GM12878 (cell line): Measurements from ENCODE around the gene ANP32A. TPM values are rescaled to one million over a fixed set of nuclear protein-coding genes. Genes with fewer than 3 reads are reported as not detected.

Experiments used
- ATAC-seq: fragments of 200-7000 bp; cut with Tn5 transposase; 3 replicates; pipeline ENCODE4 v1.9.1; 2020; ENCODE audit warnings: mild to moderate bottlenecking, moderate library complexity
- BruUV-seq: library from RNA; stranded (reverse); fragments of 400-500 nt; replicated peaks from 2 replicates; lab custom pipeline; 2021; lab: Mats Ljungman, UMichigan
- CTCF ChIA-PET: fragments of 300-600 bp; sonication (Branson Sonifier 250); formaldehyde crosslinking; extraction: SDS; loops from one replicate; lab custom pipeline; 2021; ENCODE audit warnings: inconsistent platforms; lab: Yijun Ruan, JAX
- POLR2A ChIA-PET: fragments of 350-600 bp; formaldehyde crosslinking; extraction: SDS; loops from one replicate; lab custom pipeline; 2021; ENCODE audit warnings: inconsistent platforms; lab: Charles Lee
- RAD21 ChIA-PET: fragments of 300-600 bp; sonication (Branson Sonifier 250); formaldehyde crosslinking; loops from one replicate; lab custom pipeline; 2023; ENCODE audit warnings: antibody characterized with exemption; ENCODE audit not compliant: unreplicated experiment; lab: Charles Lee
- SMC1A ChIA-PET: fragments of 300-600 bp; sonication (Branson Sonifier 250); formaldehyde crosslinking; loops from one replicate; lab custom pipeline; 2023; ENCODE audit not compliant: unreplicated experiment, uncharacterized antibody; lab: Charles Lee
- DNase-seq: peaks from one replicate; pipeline ENCODE4 v3.0.0-alpha.2; 2011; ENCODE audit warnings: low read depth, low spot score
- FAIRE-seq: peaks from 3 replicates; lab custom pipeline; 2011; peaks lifted over from hg19 to GRCh38; lab: Jason Lieb, UNC
- H2AFZ ChIP-seq: 2 replicates; pipeline ENCODE4 v1.6.0; 2011; ENCODE audit warnings: low read depth, low read length, control low read depth; ENCODE audit not compliant: control insufficient read depth
- H3K27ac ChIP-seq: 2 replicates; pipeline ENCODE4 v1.5.1; 2011; ENCODE audit warnings: control low read depth; ENCODE audit not compliant: control insufficient read depth, insufficient read depth
- H3K27me3 ChIP-seq, 2 experiments: replicated peaks in 1 of 2; 2 replicates each; pipeline versions ENCODE4 v1.6.0 to v1.6.1; 2011; ENCODE audit warnings: low read length in 1 of 2; ENCODE audit not compliant: control insufficient read depth in 2 of 2, insufficient read depth in 2 of 2
- H3K36me3 ChIP-seq, 2 experiments: 2 replicates each; pipeline ENCODE4 v1.5.1; 2011; ENCODE audit warnings: low read length in 1 of 2; ENCODE audit not compliant: control insufficient read depth in 2 of 2, insufficient read depth in 2 of 2
- H3K4me1 ChIP-seq: 2 replicates; pipeline ENCODE4 v1.6.1; 2011; ENCODE audit warnings: mild to moderate bottlenecking, low read length, moderate library complexity, mixed read lengths; ENCODE audit not compliant: control insufficient read depth, insufficient read depth
- H3K4me2 ChIP-seq: 2 replicates; pipeline ENCODE4 v1.6.0; 2011; ENCODE audit warnings: control low read depth; ENCODE audit not compliant: control insufficient read depth, insufficient read depth
- H3K4me3 ChIP-seq: fragments of 200-600 bp; sonication (generic); 2 replicates; pipeline ENCODE4 v1.5.1; 2016
- H3K79me2 ChIP-seq: 2 replicates; pipeline ENCODE4 v1.6.0; 2011; ENCODE audit warnings: low read length; ENCODE audit not compliant: control insufficient read depth, insufficient read depth
- H3K9ac ChIP-seq: 2 replicates; pipeline ENCODE4 v1.8.0; 2011; ENCODE audit warnings: low read length, control low read depth, mixed read lengths; ENCODE audit not compliant: control insufficient read depth, insufficient read depth
- H3K9me3 ChIP-seq: replicated peaks from 3 replicates; pipeline ENCODE4 v1.5.1; 2011; ENCODE audit warnings: mild to moderate bottlenecking, low read length; ENCODE audit not compliant: control insufficient read depth, insufficient read depth
- H4K20me1 ChIP-seq: 2 replicates; pipeline ENCODE4 v1.6.0; 2011; ENCODE audit not compliant: control insufficient read depth, insufficient read depth
- ASH2L ChIP-seq: fragments of 300-600, 200-600 bp; sonication (generic); IDR thresholded peaks from 2 replicates; pipeline ENCODE4 v1.6.1; 2017; ENCODE audit warnings: low read depth, mild to moderate bottlenecking, borderline replicate concordance
- BCL11A ChIP-seq: IDR thresholded peaks from 2 replicates; pipeline ENCODE4 v1.6.1; 2011; ENCODE audit warnings: low read depth, low read length
- CHD1 ChIP-seq: IDR thresholded peaks from 2 replicates; pipeline ENCODE4 v1.6.1; 2012; ENCODE audit warnings: low read depth, low read length, improper control_type of control experiment
- FOS ChIP-seq: IDR thresholded peaks from 3 replicates; pipeline ENCODE4 v1.6.1; 2011; ENCODE audit warnings: borderline replicate concordance; ENCODE audit not compliant: insufficient read length; ENCODE audit errors: extremely low read depth
- NFIC ChIP-seq: IDR thresholded peaks from 2 replicates; pipeline ENCODE4 v1.6.1; 2012; ENCODE audit warnings: low read depth, mild to moderate bottlenecking, inconsistent platforms, low read length, moderate library complexity
- NFXL1 ChIP-seq: fragments of 450-650 bp; IDR thresholded peaks from 2 replicates; pipeline ENCODE4 v1.6.1; 2017; ENCODE audit warnings: antibody characterized with exemption, mild to moderate bottlenecking, borderline replicate concordance
- PAX5 ChIP-seq: IDR thresholded peaks from 2 replicates; pipeline ENCODE4 v1.6.1; 2011; ENCODE audit warnings: low read depth, low read length, borderline replicate concordance
- SRF ChIP-seq, 2 experiments: IDR thresholded peaks; 2 replicates each; pipeline ENCODE4 v1.6.1; 2011; ENCODE audit warnings: low read depth in 2 of 2, low read length in 2 of 2, mild to moderate bottlenecking in 1 of 2, moderate library complexity in 1 of 2
- SUZ12 ChIP-seq: fragments of 200-600 bp; sonication (generic); IDR thresholded peaks from one replicate; pipeline ENCODE4 v1.6.1; 2018; ENCODE audit warnings: antibody characterized with exemption, mild to moderate bottlenecking; ENCODE audit not compliant: unreplicated experiment
- TARDBP ChIP-seq: IDR thresholded peaks from 2 replicates; pipeline ENCODE4 v1.6.1; 2016; ENCODE audit warnings: borderline replicate concordance
- YY1 ChIP-seq: IDR thresholded peaks from 2 replicates; pipeline ENCODE4 v1.6.1; 2011; ENCODE audit warnings: low read depth, mild to moderate bottlenecking, low read length
- WGBS: methylation state at CpG from one replicate; pipeline ENCODE4 v1.1.6; 2016; ENCODE audit warnings: low lambda C conversion rate; ENCODE audit not compliant: insufficient replicate concordance, insufficient coverage; ENCODE audit errors: missing lambda C conversion rate; 5-methylcytosine and 5-hydroxymethylcytosine counted together
- in situ Hi-C: fragments of 300-500 bp; cut with MboI; formaldehyde crosslinking; loops from 9 replicates; pipeline ENCODE4 v1.14.3; 2018; ENCODE audit warnings: mixed read lengths
- intact Hi-C: fragments of 100-400 bp; cut with micrococcal nuclease; formaldehyde crosslinking; loops from one replicate; pipeline ENCODE4 v1.14.2; 2022; ENCODE audit not compliant: unreplicated experiment
- polyA plus RNA-seq, 11 experiments: library from polyadenylated mRNA; depleted of rRNA in 4 of 11; unstranded in 6 of 11; stranded (reverse) in 5 of 11; fragments of >200 nt; fragmentation: Nextera tagmentation in 4 of 11; fragmentation: Illumina TruSeq in 1 of 11; extraction: Ambion mirVana in 4 of 11; extraction: Trizol in 1 of 11; gene quantifications; 1 replicate in 1 of 11; 2 replicates in 10 of 11; pipeline versions ENCODE4 v1.2.1 to v1.2.3, GENCODE V29; 2011 to 2016; ENCODE audit warnings: inconsistent platforms in 2 of 11, missing spikeins in 2 of 11, low read depth in 1 of 11
- total RNA-seq, 4 experiments: library from RNA; depleted of rRNA in 3 of 4; stranded (reverse); fragments of >200 nt in 3 of 4; fragmentation: Illumina TruSeq in 1 of 4; extraction: Trizol in 1 of 4; gene quantifications; 2 replicates each; pipeline versions ENCODE4 v1.2.1 to v1.2.3, GENCODE V29; 2013 to 2021
- TF ChIP-seq, protein P1 (sequence below): fragments of 450-650 bp; IDR thresholded peaks from 2 replicates; pipeline ENCODE4 v1.6.1; 2017; ENCODE audit warnings: mild to moderate bottlenecking, moderate library complexity
- TF ChIP-seq, protein P2 (sequence below): fragments of 150-350 bp; IDR thresholded peaks from 2 replicates; pipeline ENCODE4 v1.6.1; 2016; ENCODE audit warnings: low read depth, low read length
- TF ChIP-seq, protein P3 (sequence below): fragments of 150-350 bp; IDR thresholded peaks from 2 replicates; pipeline ENCODE4 v1.6.1; 2014; ENCODE audit warnings: mild to moderate bottlenecking, low read depth, low read length
- TF ChIP-seq, protein P4 (sequence below): IDR thresholded peaks from 2 replicates; pipeline ENCODE4 v1.6.1; 2012; ENCODE audit warnings: low read depth, low read length, improper control_type of control experiment

The ANP32A gene
- total and polyA plus RNA-seq, 10 of the 15 experiments (the other 5 are each of a cell fraction or from before 2014, with no cell fraction given) = 29.6 to 666 (median 234) TPM

DNA sequence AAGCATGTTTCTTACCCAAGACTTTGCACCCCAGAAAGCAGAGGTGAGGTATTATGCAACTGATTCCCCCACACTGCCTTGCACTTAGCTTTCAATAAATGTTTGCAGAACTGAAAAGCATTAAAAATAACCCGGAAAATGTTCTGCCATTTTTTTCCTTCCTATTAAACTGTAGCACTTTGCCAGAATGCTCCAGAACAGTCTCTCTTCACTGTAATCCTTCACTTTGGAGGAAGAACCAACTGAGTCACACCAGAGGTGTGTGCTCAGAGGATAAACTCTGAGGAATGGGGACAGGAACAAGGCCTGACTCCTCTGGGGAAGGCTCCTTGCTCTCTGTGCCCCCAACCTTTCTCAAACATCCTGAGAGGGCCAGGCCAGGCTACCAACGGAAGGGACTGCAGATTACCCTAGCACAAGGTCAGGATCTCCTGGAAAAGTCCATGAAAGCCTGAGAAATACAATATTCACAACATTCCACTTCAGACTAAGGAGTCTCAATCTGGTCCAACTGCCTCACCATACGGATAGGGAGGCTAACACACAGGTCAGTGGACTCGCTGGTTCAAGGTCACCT, 19.0 kb downstream of the ANP32A start:
- FAIRE-seq = no peak
- Histone ChIP-seq H3K4me3 (no peak overlapping the region), H2AFZ (no peak overlapping the region), H3K79me2 (peaks cover 90% of the 10 kb centered on the region), H3K9ac (no peak overlapping the region), H3K4me1 (peaks cover 26% of the 10 kb centered on the region), H3K4me2 (no peak overlapping the region), H4K20me1 (peaks cover 23% of the 10 kb centered on the region), H3K9me3 (no peaks in the 10 kb centered on the region), H3K27me3 (no peaks in the 10 kb centered on the region), H3K27ac (no peak overlapping the region), H3K36me3 (peaks cover 13 to 15% of the 10 kb centered on the region in 2 experiments; a peak in 3 of 4 replicates)
- DNase-seq = no peak
- intact Hi-C loops = no loop called here
- ChIA-PET POLR2A (no interaction called here), CTCF (no interaction called here), SMC1A (interaction anchor here (1.4 kb wide), 1 partner anchor 15 kb away, joined by 4 read pairs; no protein-coding TSS in a partner anchor), RAD21 (no interaction called here)
- TF ChIP-seq YY1 (no peak), NFXL1 (no peak), BCL11A (no peak), CHD1 (no peak), PAX5 (no peak), NFIC (no peak), SUZ12 (no peak), ASH2L (no peak), SRF (IDR thresholded peaks at IDR 0.05; ENCODE audit: low read depth in 2 of 2, low read length in 2 of 2) (no peak), FOS (no peak), TARDBP (no peak)
- TF ChIP-seq, protein P1, sequence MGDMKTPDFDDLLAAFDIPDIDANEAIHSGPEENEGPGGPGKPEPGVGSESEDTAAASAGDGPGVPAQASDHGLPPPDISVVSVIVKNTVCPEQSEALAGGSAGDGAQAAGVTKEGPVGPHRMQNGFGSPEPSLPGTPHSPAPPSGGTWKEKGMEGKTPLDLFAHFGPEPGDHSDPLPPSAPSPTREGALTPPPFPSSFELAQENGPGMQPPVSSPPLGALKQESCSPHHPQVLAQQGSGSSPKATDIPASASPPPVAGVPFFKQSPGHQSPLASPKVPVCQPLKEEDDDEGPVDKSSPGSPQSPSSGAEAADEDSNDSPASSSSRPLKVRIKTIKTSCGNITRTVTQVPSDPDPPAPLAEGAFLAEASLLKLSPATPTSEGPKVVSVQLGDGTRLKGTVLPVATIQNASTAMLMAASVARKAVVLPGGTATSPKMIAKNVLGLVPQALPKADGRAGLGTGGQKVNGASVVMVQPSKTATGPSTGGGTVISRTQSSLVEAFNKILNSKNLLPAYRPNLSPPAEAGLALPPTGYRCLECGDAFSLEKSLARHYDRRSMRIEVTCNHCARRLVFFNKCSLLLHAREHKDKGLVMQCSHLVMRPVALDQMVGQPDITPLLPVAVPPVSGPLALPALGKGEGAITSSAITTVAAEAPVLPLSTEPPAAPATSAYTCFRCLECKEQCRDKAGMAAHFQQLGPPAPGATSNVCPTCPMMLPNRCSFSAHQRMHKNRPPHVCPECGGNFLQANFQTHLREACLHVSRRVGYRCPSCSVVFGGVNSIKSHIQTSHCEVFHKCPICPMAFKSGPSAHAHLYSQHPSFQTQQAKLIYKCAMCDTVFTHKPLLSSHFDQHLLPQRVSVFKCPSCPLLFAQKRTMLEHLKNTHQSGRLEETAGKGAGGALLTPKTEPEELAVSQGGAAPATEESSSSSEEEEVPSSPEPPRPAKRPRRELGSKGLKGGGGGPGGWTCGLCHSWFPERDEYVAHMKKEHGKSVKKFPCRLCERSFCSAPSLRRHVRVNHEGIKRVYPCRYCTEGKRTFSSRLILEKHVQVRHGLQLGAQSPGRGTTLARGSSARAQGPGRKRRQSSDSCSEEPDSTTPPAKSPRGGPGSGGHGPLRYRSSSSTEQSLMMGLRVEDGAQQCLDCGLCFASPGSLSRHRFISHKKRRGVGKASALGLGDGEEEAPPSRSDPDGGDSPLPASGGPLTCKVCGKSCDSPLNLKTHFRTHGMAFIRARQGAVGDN = no peak
- TF ChIP-seq, protein P2, sequence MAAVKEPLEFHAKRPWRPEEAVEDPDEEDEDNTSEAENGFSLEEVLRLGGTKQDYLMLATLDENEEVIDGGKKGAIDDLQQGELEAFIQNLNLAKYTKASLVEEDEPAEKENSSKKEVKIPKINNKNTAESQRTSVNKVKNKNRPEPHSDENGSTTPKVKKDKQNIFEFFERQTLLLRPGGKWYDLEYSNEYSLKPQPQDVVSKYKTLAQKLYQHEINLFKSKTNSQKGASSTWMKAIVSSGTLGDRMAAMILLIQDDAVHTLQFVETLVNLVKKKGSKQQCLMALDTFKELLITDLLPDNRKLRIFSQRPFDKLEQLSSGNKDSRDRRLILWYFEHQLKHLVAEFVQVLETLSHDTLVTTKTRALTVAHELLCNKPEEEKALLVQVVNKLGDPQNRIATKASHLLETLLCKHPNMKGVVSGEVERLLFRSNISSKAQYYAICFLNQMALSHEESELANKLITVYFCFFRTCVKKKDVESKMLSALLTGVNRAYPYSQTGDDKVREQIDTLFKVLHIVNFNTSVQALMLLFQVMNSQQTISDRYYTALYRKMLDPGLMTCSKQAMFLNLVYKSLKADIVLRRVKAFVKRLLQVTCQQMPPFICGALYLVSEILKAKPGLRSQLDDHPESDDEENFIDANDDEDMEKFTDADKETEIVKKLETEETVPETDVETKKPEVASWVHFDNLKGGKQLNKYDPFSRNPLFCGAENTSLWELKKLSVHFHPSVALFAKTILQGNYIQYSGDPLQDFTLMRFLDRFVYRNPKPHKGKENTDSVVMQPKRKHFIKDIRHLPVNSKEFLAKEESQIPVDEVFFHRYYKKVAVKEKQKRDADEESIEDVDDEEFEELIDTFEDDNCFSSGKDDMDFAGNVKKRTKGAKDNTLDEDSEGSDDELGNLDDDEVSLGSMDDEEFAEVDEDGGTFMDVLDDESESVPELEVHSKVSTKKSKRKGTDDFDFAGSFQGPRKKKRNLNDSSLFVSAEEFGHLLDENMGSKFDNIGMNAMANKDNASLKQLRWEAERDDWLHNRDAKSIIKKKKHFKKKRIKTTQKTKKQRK = no peak
- TF ChIP-seq, protein P3, sequence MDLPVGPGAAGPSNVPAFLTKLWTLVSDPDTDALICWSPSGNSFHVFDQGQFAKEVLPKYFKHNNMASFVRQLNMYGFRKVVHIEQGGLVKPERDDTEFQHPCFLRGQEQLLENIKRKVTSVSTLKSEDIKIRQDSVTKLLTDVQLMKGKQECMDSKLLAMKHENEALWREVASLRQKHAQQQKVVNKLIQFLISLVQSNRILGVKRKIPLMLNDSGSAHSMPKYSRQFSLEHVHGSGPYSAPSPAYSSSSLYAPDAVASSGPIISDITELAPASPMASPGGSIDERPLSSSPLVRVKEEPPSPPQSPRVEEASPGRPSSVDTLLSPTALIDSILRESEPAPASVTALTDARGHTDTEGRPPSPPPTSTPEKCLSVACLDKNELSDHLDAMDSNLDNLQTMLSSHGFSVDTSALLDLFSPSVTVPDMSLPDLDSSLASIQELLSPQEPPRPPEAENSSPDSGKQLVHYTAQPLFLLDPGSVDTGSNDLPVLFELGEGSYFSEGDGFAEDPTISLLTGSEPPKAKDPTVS = no peak
- TF ChIP-seq, protein P4, sequence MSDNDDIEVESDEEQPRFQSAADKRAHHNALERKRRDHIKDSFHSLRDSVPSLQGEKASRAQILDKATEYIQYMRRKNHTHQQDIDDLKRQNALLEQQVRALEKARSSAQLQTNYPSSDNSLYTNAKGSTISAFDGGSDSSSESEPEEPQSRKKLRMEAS = no peak
- in situ Hi-C loops = loop anchor here (25.0 kb wide), 1 partner anchor 1264 kb away; the partner anchor contains the start of gene MAP2K5
- BruUV-seq = no TSS peak
- 70% methylated on average over 4 of the region's 4 CpGs for WGBS
- no peak for ATAC-seq
